Endothelial cell of umbilical vein (primary cell): ENCODE measurements around the gene INHBB.

Experiments
- EZH2 ChIP-seq: IDR thresholded peaks from 2 replicates; pipeline ENCODE4 v1.6.1; 2012; ENCODE audit warnings: borderline replicate concordance, low read depth, mild to moderate bottlenecking, moderate library complexity, low read length, inconsistent platforms; ENCODE audit not compliant: severe bottlenecking
- FOS ChIP-seq: IDR thresholded peaks from 2 replicates; pipeline ENCODE4 v1.6.1; 2011; ENCODE audit warnings: mild to moderate bottlenecking, low read length, moderate library complexity, borderline replicate concordance; ENCODE audit not compliant: insufficient read depth
- GATA2 ChIP-seq: IDR thresholded peaks from 2 replicates; pipeline ENCODE4 v1.7.0; 2011; ENCODE audit warnings: low read depth, mild to moderate bottlenecking, moderate library complexity, mixed read lengths, low read length; ENCODE audit not compliant: insufficient read length, insufficient read depth
- POLR2A ChIP-seq: IDR thresholded peaks from 2 replicates; pipeline ENCODE4 v1.6.1; 2012; ENCODE audit warnings: low read depth, mild to moderate bottlenecking, control low read depth, low read length
- POLR2AphosphoS5 ChIP-seq: IDR thresholded peaks from 2 replicates; pipeline ENCODE4 v1.6.1; 2012; ENCODE audit warnings: low read depth, mild to moderate bottlenecking, control low read depth, low read length, moderate library complexity; ENCODE audit not compliant: insufficient read depth
- TF ChIP-seq, protein P1 (sequence below), 2 donors: IDR thresholded peaks; 1 replicate in 1 of 2; 2 replicates in 1 of 2; pipeline ENCODE4 v1.5.1; 2011; ENCODE audit warnings: low read length in 2 of 2, mild to moderate bottlenecking in 2 of 2, moderate library complexity in 2 of 2, control low read depth in 1 of 2, inconsistent platforms in 1 of 2, low read depth in 1 of 2; ENCODE audit not compliant: insufficient read depth in 1 of 2; ENCODE audit errors: extremely low read depth in 1 of 2
- TF ChIP-seq, protein P2 (sequence below): IDR thresholded peaks from 2 replicates; pipeline ENCODE4 v1.6.1; 2011; ENCODE audit not compliant: insufficient read depth, insufficient read length

DNA sequence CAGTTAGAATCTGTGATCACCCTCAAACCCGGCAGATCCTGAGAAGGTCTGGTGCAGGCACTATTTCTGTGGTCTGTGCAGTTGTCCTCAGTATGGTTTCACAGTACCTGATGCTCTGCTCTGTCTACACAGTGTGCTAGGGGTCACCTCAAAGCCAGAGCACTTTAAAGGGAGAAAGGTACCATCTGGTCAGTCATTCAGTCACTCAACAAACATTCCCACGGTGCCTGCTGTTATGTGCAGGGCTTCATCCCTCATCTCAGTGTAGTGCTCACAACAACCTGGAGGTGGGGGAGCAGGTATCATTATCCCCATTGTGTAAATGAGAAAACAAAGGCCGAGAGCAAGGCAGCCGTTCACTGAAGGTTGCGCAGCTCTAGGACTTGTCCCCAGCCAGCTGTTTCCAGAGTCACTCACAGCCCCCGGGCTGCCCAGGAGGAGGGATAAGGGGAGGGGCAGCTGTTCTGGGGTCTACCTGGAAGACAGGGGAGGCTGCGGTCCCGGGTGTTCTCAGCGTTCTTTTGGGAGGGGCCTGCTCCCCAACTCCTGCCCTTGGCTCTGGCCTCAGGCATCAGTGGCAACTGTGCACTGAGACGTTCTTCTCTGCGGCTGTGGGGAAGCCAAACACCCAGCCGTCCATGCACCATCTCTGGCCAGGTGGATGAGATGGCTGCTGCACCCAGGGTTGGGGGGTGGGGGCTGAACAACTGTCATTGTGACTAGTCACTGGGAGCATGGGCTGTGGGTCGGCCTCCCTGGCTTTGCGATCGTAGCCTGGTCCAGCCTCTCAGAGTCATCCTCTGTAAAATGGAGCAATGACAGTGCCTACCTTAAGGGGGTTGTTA, 9.2 kb downstream of the INHBB start:
- TF ChIP-seq EZH2: no peak
- TF ChIP-seq, protein P1, sequence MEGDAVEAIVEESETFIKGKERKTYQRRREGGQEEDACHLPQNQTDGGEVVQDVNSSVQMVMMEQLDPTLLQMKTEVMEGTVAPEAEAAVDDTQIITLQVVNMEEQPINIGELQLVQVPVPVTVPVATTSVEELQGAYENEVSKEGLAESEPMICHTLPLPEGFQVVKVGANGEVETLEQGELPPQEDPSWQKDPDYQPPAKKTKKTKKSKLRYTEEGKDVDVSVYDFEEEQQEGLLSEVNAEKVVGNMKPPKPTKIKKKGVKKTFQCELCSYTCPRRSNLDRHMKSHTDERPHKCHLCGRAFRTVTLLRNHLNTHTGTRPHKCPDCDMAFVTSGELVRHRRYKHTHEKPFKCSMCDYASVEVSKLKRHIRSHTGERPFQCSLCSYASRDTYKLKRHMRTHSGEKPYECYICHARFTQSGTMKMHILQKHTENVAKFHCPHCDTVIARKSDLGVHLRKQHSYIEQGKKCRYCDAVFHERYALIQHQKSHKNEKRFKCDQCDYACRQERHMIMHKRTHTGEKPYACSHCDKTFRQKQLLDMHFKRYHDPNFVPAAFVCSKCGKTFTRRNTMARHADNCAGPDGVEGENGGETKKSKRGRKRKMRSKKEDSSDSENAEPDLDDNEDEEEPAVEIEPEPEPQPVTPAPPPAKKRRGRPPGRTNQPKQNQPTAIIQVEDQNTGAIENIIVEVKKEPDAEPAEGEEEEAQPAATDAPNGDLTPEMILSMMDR (IDR thresholded peaks at IDR 0.05; ENCODE audit: extremely low read depth in 1 of 2, insufficient read depth in 1 of 2, low read depth in 1 of 2, low read length in 2 of 2): no peak
- no peak for TF ChIP-seq POLR2AphosphoS5
- no peak for TF ChIP-seq POLR2A
- TF ChIP-seq FOS: no peak
- TF ChIP-seq, protein P2, sequence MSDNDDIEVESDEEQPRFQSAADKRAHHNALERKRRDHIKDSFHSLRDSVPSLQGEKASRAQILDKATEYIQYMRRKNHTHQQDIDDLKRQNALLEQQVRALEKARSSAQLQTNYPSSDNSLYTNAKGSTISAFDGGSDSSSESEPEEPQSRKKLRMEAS: no peak
- TF ChIP-seq GATA2: no peak
